Esophagus (tissue), 2 donors: ENCODE data around the gene GRAMD1B. TPM values are rescaled to one million over a fixed set of nuclear protein-coding genes. Genes with fewer than 3 reads are reported as not detected.
"Not testable (repeated sequence)": the region's sequence is repeated elsewhere in the genome, so short reads cannot be mapped to it uniquely, and the experiment has no call there.

Experiments used
- H3K27ac ChIP-seq, 2 donors: one replicate each; pipeline ENCODE4 v1.5.1; 2013; ENCODE audit warnings: low read depth in 2 of 2, mild to moderate bottlenecking in 2 of 2, inconsistent platforms in 1 of 2, low read length in 1 of 2, moderate library complexity in 1 of 2
- H3K27me3 ChIP-seq, 2 donors: one replicate each; pipeline ENCODE4 v1.6.1; 2013; ENCODE audit warnings: low read length in 2 of 2, control low read depth in 1 of 2, mild to moderate bottlenecking in 1 of 2; ENCODE audit not compliant: insufficient read depth in 2 of 2, control insufficient read depth in 1 of 2
- H3K36me3 ChIP-seq, 2 donors: one replicate each; pipeline ENCODE4 v1.6.1; 2013; ENCODE audit warnings: low read length in 1 of 2; ENCODE audit not compliant: control insufficient read depth in 2 of 2, insufficient read depth in 2 of 2
- H3K4me1 ChIP-seq, 2 donors: one replicate each; pipeline ENCODE4 v1.6.1; 2013; ENCODE audit warnings: low read length in 1 of 2; ENCODE audit not compliant: control insufficient read depth in 2 of 2, insufficient read depth in 2 of 2
- H3K4me3 ChIP-seq, 2 donors: one replicate each; pipeline ENCODE4 v1.5.1; 2013; ENCODE audit warnings: low read length in 2 of 2, mild to moderate bottlenecking in 2 of 2, low read depth in 1 of 2, moderate library complexity in 1 of 2
- H3K9me3 ChIP-seq, 2 donors: one replicate each; pipeline ENCODE4 v1.6.1; 2013; ENCODE audit warnings: mild to moderate bottlenecking in 2 of 2, low read depth in 1 of 2, low read length in 1 of 2, moderate library complexity in 1 of 2; ENCODE audit not compliant: control insufficient read depth in 2 of 2, insufficient read depth in 1 of 2
- WGBS, 2 donors: extraction: QIAGEN DNeasy Blood & Tissue Kit; methylation state at CpG; one replicate each; pipeline ENCODE4 v1.1.7; 2013; 5-methylcytosine and 5-hydroxymethylcytosine counted together
- polyA plus RNA-seq, 2 donors: library from polyadenylated mRNA; stranded (reverse); fragments of 200-250 nt; gene quantifications; one replicate each; pipeline ENCODE4 v1.2.3, GENCODE V29; 2013
- donor health status: healthy with polysubstance abuse.
- donor health status: Bipolar disorder and iron deficiency.

The GRAMD1B gene
- polyA plus RNA-seq, 2 donors, result 0.26 to 0.37 TPM

GRCh38 chr11:123456448-123456847 is 26.4 kb downstream of the GRAMD1B start:
- WGBS, 2 donors, result 79 to 83% methylated on average over 5 of the region's 5 CpGs
- not testable (repeated sequence) for H3K36me3 ChIP-seq, H3K27me3 ChIP-seq, H3K9me3 ChIP-seq, H3K4me1 ChIP-seq, H3K4me3 ChIP-seq, H3K27ac ChIP-seq

- no peaks in the 10 kb centered on the region for H3K36me3 ChIP-seq
- 72% methylated on average over 8 of the region's 8 CpGs for WGBS, 2 donors
- no peaks in the 10 kb centered on the region for H3K9me3 ChIP-seq
- no peak overlapping the region for H3K4me3 ChIP-seq
- H3K27ac ChIP-seq, result no peak overlapping the region
- peaks cover 0 to 3% of the 10 kb centered on the region in 2 donors for H3K4me1 ChIP-seq
- H3K27me3 ChIP-seq, result no peaks in the 10 kb centered on the region
These were observed 27.2 kb downstream of the GRAMD1B start for GRCh38 chr11:123457187-123457770.

GRCh38 chr11:123458501-123458900 is 28.4 kb downstream of the GRAMD1B start:
- no peak overlapping the region for H3K27ac ChIP-seq
- H3K4me3 ChIP-seq, result no peak overlapping the region
- H3K27me3 ChIP-seq, result no peaks in the 10 kb centered on the region
- no peaks in the 10 kb centered on the region for H3K9me3 ChIP-seq
- peaks cover 0 to 3% of the 10 kb centered on the region in 2 donors for H3K4me1 ChIP-seq
- H3K36me3 ChIP-seq, result no peaks in the 10 kb centered on the region
- 74 to 79% methylated on average over 2 of the region's 2 CpGs for WGBS, 2 donors

- 72 to 73% methylated on average over 7 of the region's 7 CpGs for WGBS, 2 donors
- Histone ChIP-seq H3K36me3 (no peaks in the 10 kb centered on the region), H3K9me3 (no peaks in the 10 kb centered on the region), H3K27me3 (no peaks in the 10 kb centered on the region), H3K4me3 (no peak overlapping the region), H3K27ac (no peak overlapping the region), H3K4me1 (peaks cover 0 to 3% of the 10 kb centered on the region in 2 donors)
These were observed 30.1 kb downstream of the GRAMD1B start for GRCh38 chr11:123460012-123460700.

GRCh38 chr11:123461164-123461563 is 31.1 kb downstream of the GRAMD1B start:
- H3K27me3 ChIP-seq, result no peaks in the 10 kb centered on the region
- WGBS, 2 donors, result 49 to 63% methylated on average over 4 of the region's 4 CpGs
- H3K9me3 ChIP-seq, result no peaks in the 10 kb centered on the region
- H3K4me3 ChIP-seq, result no peak overlapping the region
- no peaks in the 10 kb centered on the region for H3K36me3 ChIP-seq
- peaks cover 0 to 3% of the 10 kb centered on the region in 2 donors for H3K4me1 ChIP-seq
- no peak overlapping the region for H3K27ac ChIP-seq

GRCh38 chr11:123465667-123466066 is 35.6 kb downstream of the GRAMD1B start:
- H3K4me1 ChIP-seq, H3K9me3 ChIP-seq, H3K4me3 ChIP-seq, H3K27me3 ChIP-seq, H3K27ac ChIP-seq, H3K36me3 ChIP-seq: not testable (repeated sequence)
- WGBS, 2 donors, result 88 to 91% methylated on average over 8 of the region's 8 CpGs

DNA sequence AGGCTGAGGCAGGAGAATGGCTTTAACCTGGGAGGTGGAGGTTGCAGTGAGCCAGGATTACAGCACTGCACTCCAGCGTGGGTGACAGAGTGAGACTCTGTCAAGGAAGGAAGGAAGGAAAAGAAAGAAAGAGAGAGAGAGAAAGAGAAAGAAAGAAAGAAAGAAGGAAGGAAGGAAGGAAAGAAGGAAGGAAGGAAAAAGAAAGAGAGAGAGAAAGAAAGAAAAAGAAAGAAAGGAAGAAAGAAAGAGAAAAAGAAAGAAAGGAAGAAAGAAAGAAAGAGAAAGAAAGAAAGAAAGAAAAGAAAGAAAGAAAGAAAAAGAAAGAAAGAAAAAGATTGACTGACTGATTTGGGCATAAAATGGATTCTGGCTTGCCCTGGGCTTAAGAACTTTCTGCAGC is 36.1 kb downstream of the GRAMD1B start:
- not testable (repeated sequence) for H3K27me3 ChIP-seq, H3K4me3 ChIP-seq, H3K36me3 ChIP-seq, H3K27ac ChIP-seq, H3K9me3 ChIP-seq, H3K4me1 ChIP-seq
- whole genome bisulfite sequencing, 2 donors, result 81 to 82% methylated on average over 1 of the region's 1 CpG

DNA sequence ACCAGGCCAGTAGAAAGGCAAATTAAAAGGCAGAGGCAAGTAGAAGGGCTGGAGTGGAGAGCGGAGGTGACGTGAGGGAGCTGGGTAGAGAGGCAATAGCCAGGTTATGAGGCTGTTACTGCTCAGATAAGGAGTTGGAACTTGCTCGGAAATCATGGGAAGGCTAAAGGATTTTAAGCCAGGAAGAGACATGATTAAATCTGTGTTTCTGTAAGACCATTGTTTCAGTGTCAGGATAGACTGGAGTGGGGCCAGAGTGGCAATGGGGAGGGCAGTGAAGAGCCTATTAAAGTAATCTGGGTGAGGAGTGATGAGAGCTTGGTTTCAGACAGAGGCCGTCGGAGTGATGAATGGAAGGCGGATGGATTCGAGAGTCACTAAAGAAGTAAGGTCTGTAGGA is 39.0 kb downstream of the GRAMD1B start:
- WGBS, 2 donors, result 76 to 86% methylated on average over 7 of the region's 7 CpGs
- no peaks in the 10 kb centered on the region for H3K9me3 ChIP-seq
- no peak overlapping the region for H3K4me3 ChIP-seq
- no peaks in the 10 kb centered on the region for H3K36me3 ChIP-seq
- no peaks in the 10 kb centered on the region for H3K27me3 ChIP-seq
- H3K4me1 ChIP-seq, result no peaks in the 10 kb centered on the region
- no peak overlapping the region for H3K27ac ChIP-seq

GRCh38 chr11:123469586-123469985 is 39.5 kb downstream of the GRAMD1B start:
- no peaks in the 10 kb centered on the region for H3K27me3 ChIP-seq
- no peaks in the 10 kb centered on the region for H3K9me3 ChIP-seq
- no peak overlapping the region for H3K4me3 ChIP-seq
- WGBS, 2 donors, result 92 to 93% methylated on average over 1 of the region's 1 CpG
- H3K27ac ChIP-seq, result no peak overlapping the region
- H3K36me3 ChIP-seq, result no peaks in the 10 kb centered on the region
- no peaks in the 10 kb centered on the region for H3K4me1 ChIP-seq

DNA sequence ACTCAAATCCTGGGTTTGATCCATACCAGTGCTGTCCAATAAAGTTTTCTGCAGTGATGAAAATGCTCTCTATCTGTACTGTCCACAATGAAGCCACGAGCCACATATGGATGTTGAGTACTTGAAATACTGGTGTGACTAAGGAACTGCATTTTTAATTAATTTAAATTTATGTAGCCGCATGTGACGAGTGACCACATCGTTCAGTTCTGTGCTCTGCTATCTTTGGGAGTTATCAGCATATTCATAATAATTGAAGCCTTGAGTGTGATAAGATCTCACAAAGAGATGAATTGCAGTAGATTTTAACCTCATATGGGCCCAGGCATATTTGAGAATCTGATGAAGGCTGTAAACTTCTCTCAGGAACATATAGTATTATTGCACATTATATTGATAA is 40.8 kb downstream of the GRAMD1B start:
- Histone ChIP-seq H3K4me3 (no peak overlapping the region), H3K27ac (no peak overlapping the region), H3K27me3 (no peaks in the 10 kb centered on the region), H3K9me3 (no peaks in the 10 kb centered on the region), H3K36me3 (no peaks in the 10 kb centered on the region), H3K4me1 (no peaks in the 10 kb centered on the region)
- WGBS, 2 donors, result 86 to 93% methylated on average over 4 of the region's 4 CpGs
